Measurements from ENCODE around the gene ARHGAP6.

Gene ARHGAP6

GRCh38 chrX:11427453-11428071, 238.2 kb downstream of the ARHGAP6 start:
- FAIRE-seq, result no peak
- DNase-seq (ENCODE audit: low spot score), result no peak

GRCh38 chrX:11426712-11427452, 238.8 kb downstream of the ARHGAP6 start:
- DNase-seq (ENCODE audit: low spot score), result no peak
- no peak for FAIRE-seq

- DNase-seq (ENCODE audit: low spot score) (no peak), FAIRE-seq (no peak)
Observed at GRCh38 chrX:11424903-11425674, 240.6 kb downstream of the ARHGAP6 start.

GRCh38 chrX:11423949-11424348, 241.8 kb downstream of the ARHGAP6 start:
- no peak for FAIRE-seq
- DNase-seq (ENCODE audit: low spot score), result no peak

GRCh38 chrX:11423362-11423818, 242.3 kb downstream of the ARHGAP6 start:
- peak; percentile 17 for DNase-seq (ENCODE audit: low spot score)
- no peak for FAIRE-seq

- FAIRE-seq (no peak), DNase-seq (ENCODE audit: low spot score) (no peak)
Observed at GRCh38 chrX:11422525-11422857, 243.2 kb downstream of the ARHGAP6 start.

GRCh38 chrX:11421805-11422524, 243.8 kb downstream of the ARHGAP6 start:
- no peak for FAIRE-seq

GRCh38 chrX:11420851-11421250, 244.9 kb downstream of the ARHGAP6 start:
- DNase-seq (ENCODE audit: low spot score) (no peak), FAIRE-seq (no peak)

More at GRCh38 chrX:11421805-11422524, 243.8 kb downstream of the ARHGAP6 start:
- DNase-seq (ENCODE audit: low spot score), result no peak

GRCh38 chrX:11419102-11419501, 246.6 kb downstream of the ARHGAP6 start:
- DNase-seq (ENCODE audit: low spot score) (no peak), FAIRE-seq (no peak)

GRCh38 chrX:11416600-11416999, 249.1 kb downstream of the ARHGAP6 start:
- no peak for FAIRE-seq

GRCh38 chrX:11414091-11414490, 251.6 kb downstream of the ARHGAP6 start:
- FAIRE-seq, result no peak
- DNase-seq (ENCODE audit: low spot score), result no peak

More at GRCh38 chrX:11416600-11416999, 249.1 kb downstream of the ARHGAP6 start:
- no peak for DNase-seq (ENCODE audit: low spot score)

- DNase-seq (ENCODE audit: low spot score) (no peak), FAIRE-seq (no peak)
Observed at GRCh38 chrX:11412715-11413623, 252.8 kb downstream of the ARHGAP6 start.

- FAIRE-seq (no peak), DNase-seq (ENCODE audit: low spot score) (no peak)
Observed at GRCh38 chrX:11409957-11410356, 255.8 kb downstream of the ARHGAP6 start.

- FAIRE-seq (no peak), DNase-seq (ENCODE audit: low spot score) (no peak)
Observed at GRCh38 chrX:11408783-11409182, 256.9 kb downstream of the ARHGAP6 start.

- FAIRE-seq, result no peak
- no peak for DNase-seq (ENCODE audit: low spot score)
Observed at GRCh38 chrX:11408109-11408405, 257.7 kb downstream of the ARHGAP6 start.

GRCh38 chrX:11407331-11408108, 258.2 kb downstream of the ARHGAP6 start:
- FAIRE-seq (no peak), DNase-seq (ENCODE audit: low spot score) (no peak)

GRCh38 chrX:11406109-11406765, 259.5 kb downstream of the ARHGAP6 start:
- no peak for DNase-seq (ENCODE audit: low spot score)
- no peak for FAIRE-seq

- no peak for FAIRE-seq
- DNase-seq (ENCODE audit: low spot score), result no peak
Observed at GRCh38 chrX:11403631-11404030, 262.1 kb downstream of the ARHGAP6 start.

GRCh38 chrX:11401966-11402365, 263.8 kb downstream of the ARHGAP6 start:
- DNase-seq (ENCODE audit: low spot score), result no peak
- FAIRE-seq, result no peak

All from urothelium cell line (cell line).